GOT3 (cell line): Measurements from ENCODE around the gene HDAC9.

Experiments
- DNase-seq: peaks from one replicate; lab custom pipeline; 2025; ENCODE audit warnings: mixed read lengths; lab: John Stamatoyannopoulos, UW

HDAC9 gene

GRCh38 chr7:18526368-18526878 is 30.9 kb downstream of the HDAC9 start:
- DNase-seq: no peak

- no peak for DNase-seq
Measured at GRCh38 chr7:18529239-18529638, 33.7 kb downstream of the HDAC9 start.

DNA sequence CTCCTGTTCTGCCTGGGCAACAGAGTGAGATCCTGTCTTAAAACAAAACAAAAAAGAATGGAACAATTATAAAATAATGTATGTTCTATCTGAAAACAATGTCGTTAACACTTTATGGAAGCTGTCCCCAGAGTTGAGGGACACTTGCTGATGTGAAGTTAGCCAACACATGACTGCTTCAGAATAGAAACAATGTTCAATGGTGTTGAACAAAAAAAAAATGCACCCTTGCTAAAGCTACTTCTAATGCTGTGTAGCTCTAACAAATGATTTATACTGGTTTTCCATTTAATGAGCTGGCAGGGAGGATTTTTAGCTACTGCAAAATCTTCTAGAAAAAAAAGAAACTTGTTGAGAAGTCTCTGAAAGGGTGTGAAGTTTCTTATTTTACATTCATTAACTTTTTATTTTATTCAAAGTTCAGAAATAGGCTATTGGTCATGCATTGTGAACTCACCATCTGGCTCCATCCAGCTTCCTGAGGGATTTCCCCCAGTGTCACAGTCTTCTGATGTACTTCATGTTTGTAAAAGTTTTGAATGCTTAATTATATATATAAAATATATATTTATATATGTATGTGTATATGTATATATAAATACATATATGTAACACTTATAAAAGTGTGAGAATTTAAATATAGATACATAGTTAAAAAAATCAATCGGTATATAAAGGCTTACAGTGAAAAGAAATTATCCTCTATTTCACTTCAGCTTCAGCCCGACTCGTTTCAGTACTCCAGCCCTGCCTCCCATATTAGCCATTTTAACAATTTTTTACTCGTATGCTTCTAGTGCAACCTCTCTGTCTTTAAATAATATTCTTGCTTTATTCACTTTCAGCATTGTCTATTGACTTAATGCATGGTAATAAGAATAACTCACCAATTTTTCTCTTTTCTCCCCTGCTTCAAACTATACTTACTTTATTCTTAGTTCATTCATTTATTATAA is 35.0 kb downstream of the HDAC9 start:
- no peak for DNase-seq

DNA sequence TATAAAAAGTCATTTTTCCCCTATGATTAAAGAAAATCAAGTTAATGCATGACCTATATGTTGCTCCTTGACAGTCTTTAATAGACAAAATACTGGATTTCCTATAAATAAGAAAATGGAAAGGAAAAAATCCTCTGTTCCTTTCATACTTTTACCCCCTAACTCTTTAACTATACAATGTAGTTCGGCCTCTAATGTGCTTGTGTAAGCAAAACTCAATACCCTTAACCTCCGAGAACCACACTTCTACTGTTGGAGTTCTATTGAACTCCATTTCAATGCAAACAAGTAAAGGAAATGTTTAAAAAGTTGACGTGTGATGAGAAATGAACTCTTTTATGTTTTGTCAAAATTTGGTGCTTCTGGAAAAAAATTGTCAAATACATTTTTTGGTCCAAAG is 36.0 kb downstream of the HDAC9 start:
- no peak for DNase-seq

DNA sequence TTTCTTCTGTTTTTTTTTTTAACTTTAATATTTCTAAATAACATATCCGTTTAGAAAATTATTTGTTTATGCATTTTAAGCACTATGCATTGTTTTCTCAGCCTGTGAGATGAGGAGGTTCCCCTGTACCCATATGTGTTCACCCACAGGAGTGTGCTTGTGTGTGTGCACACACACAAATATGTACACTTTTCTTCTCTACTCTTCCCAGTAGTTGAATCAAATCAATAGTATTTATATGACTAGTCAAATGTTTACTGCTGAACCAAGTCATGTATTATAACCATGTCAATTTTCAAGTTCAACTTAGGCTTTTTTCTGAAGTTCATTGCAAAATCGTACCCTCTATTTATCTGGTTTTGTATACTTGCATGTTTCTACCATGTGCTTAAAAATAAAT is 37.3 kb downstream of the HDAC9 start:
- DNase-seq: no peak

- DNase-seq: no peak
Measured at GRCh38 chr7:18534481-18534880, 38.9 kb downstream of the HDAC9 start.

DNA sequence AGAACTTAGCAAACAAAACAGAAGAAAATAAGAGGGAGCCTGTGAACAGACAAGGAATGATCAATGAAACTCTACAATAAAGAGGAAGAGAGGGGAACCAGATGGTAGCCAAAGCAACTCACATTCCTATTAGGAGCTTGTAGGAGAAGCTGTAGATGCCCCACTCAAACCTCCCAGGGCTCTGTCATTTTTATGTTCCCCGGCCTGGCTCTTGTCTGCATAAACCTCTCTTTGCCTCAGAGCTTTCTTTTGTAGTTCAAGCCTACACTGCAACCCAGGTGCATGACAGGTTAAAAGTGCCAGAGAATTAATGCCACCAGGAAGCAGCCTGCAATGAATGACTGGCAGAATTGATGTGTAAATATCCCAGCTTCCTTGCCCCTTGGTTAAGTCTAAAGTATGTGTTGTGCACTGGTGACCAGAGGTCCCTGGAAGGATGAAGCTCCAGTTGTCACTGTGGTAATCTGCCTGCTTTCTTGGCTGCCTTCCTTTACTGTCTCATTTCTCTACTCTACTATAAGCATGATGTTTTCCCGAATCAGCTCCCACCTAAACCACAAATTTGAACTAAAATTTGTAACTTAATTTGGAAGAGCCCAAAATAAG is 40.4 kb downstream of the HDAC9 start:
- DNase-seq: no peak

- no peak for DNase-seq
Measured at GRCh38 chr7:18536486-18536885, 40.9 kb downstream of the HDAC9 start.

- DNase-seq: no peak
Measured at GRCh38 chr7:18538554-18539250, 43.2 kb downstream of the HDAC9 start.

DNA sequence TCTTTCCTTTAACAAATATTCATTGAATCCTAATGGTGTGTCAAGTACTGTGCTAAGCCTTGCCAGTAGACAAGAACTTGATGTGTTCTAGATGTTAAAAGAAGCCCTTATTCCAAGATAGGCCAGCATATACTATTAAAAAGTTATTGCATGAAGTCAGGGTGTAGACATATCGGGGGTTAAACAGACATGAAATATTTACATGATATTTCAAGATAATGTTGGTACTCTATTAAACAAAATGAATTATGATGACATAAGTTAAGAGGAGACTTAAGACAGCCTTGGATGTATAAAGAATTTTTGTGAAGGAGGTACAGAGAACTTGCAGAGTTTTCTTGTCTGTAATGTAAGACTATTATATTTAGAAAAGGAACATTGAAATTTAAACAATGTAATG is 44.8 kb downstream of the HDAC9 start:
- no peak for DNase-seq

- DNase-seq: no peak
Measured at GRCh38 chr7:18541181-18541870, 45.8 kb downstream of the HDAC9 start.

DNA sequence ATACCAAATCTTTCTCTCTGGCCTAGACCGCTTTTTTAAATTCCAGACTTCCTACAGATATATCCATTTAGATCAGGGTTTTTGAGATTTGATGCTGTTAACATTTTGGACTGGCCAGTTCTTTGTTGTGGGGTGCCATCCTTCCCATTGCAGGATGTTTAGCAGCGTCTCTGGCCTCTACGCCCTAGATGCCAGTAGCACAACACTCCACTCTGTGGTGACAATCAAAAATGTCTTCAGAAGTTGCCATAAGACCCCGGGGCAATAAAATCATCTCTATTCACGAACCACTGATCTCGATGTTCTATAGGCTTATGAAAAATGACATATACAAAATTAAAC is 46.3 kb downstream of the HDAC9 start:
- DNase-seq: no peak

GRCh38 chr7:18546576-18546975 is 51.0 kb downstream of the HDAC9 start:
- DNase-seq: no peak

DNA sequence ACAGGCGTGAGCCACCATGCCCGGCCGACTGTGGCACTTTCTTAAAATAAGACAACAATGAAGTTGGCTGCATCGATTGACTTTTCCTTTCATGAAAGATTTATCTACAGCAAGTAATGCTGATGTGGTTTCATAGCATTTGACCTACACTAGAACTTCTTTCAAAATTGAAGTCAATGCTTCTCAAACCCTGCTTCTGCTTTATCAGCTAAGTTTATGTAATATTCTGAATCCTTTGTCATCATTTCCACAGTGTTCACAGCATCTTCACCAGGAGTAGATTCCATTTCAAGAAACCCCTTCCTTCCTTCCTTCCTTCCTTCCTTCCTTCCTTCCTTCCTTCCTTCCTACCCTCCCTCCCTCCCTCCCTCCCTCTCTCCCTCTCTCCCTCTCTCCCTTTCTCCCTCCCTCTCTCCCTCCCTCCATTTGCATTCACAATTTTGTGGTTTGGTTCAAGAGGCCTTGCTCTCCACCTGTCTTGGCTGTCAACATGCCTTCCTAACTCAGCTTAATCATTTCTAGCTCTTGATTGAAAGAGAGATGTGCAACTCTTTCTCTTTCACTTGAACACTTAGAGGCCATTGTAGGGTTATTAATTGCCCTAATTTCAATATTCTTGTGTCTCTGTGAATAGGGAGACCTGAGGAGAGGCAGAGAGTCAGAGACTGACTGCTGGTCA is 52.1 kb downstream of the HDAC9 start:
- DNase-seq: no peak

- DNase-seq: no peak
Measured at GRCh38 chr7:18548534-18548933, 53.0 kb downstream of the HDAC9 start.

GRCh38 chr7:18550574-18550973 is 55.0 kb downstream of the HDAC9 start:
- no peak for DNase-seq

GRCh38 chr7:18552316-18552916 is 56.9 kb downstream of the HDAC9 start:
- DNase-seq: no peak

DNA sequence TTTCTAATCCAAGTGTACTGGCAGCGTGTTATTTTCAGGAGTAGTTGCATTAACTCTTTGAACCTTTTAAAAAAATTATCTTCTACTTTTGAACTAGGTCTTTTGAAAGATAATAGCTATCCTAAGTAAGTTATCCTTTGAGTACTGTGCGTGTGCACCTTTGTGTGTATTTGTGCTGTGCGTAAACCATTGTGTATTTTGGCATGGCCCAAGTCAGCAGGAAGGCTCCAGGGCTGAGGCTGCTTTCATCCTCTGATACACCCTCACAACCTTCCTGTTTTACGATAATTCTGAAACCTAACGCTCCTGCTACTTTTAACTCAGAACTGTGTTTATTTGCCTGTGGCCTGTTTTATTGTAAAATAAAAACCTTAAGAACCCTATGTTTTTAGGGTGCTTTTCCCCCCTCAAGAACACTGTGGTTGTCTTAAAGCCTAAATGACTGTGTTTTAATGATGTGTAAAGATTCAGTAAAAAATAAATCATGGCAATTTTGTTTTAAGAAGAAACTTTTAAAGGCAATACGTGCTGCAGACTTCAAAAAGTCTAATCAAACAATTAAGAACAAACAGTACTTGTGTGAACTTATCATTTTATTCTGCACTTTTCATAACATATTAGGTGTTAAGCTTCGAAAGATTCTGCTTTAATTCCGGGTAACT is 57.5 kb downstream of the HDAC9 start:
- DNase-seq: no peak

DNA sequence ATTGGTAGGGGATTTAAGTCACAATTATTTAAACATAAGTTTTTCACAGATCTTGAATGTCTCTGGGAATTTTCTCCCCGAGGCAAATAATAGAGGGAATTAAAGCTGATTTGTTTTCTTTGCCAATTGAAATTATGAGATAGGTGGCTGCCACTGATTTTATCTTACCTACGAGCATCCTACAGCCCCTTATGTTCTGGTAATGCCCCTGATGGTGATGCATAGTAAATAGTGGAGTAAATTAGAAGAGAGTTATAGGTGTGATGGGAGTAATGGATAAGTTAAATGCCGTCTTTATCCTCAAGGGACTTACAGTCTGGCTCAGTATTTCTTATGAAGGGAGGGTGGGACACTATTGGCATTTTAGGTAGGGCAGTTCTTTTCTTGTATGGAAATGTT is 58.1 kb downstream of the HDAC9 start:
- no peak for DNase-seq

DNA sequence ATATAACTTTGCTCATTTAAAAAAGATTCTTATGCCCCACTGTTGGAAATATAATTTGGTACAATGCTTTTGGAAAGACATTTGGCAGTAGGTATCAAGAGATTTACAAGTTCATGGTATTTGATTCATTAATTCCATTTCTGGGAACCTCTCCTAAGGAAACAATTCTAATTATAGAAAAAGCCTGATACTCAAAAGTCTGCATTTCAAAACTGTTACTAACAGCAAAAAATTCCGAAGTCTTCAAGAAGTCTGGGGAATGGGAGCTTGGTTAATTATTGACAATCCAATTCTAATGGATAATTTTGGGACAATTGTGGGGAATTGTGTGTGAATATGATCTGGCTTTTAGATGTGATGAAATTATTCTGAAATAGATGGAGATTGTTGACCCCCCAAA is 59.6 kb downstream of the HDAC9 start:
- no peak for DNase-seq

DNA sequence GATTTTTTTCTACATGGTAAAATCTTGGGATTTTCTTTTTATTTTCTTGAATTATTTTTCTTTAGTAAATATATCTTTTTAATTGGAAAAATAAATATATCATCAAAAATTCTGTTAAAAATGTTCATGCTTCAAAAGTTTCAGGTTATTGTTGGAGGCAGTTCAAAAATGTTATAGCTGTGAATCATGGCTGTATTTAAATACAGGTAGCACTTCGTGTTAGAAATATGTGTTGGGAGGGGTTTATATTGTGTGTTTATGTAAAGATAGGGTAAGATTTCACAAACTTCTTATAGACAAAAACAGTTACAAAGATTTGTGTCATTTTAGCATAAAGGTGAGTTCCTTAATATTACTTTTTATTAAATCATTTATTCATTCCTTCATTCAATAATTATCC is 60.4 kb downstream of the HDAC9 start:
- no peak for DNase-seq
